ENCODE measurements around the gene COL6A2. TPM values are rescaled to one million over a fixed set of nuclear protein-coding genes. Genes with fewer than 3 reads are reported as not detected.
"Not testable (repeated sequence)": the region's sequence is repeated elsewhere in the genome, so short reads cannot be mapped to it uniquely, and the experiment has no call there.

COL6A2 gene
- total RNA-seq, 1 donor from 2014 or later: 18.5 TPM

DNA sequence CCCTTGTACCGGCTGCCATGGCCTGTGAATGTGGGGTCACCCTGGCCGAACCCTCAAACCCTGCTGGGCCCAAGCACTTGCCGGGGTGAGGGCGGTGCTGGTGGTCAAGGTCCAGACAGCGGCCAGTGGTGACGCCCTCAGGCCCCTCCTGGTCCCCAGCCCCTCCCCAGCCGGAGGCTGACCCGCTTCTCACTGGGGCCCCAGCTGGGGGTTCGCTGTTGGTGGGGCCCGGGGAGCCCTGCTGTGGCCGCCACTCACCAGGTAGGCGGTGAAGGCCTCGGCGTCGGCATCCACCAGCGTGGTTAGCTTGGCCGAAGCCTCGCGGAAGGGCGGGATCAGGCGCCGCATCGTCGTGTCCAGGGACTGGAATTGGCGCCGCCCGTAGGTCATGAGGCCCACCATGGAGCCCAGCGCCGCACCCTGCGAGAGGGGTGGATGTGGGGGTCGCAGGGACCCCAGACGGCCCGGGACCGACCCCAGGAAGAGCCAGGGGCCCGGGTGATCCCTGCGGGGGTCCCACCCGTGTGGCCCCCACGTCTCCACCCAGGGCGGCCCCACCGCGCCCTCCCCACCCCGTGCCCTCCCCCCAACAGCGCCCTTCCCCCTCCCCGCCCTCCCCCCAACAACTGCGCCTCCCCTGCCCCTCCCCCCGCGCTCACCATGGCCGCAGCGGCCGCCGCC, 47.4 kb downstream of the COL6A2 start:
- Mint-ChIP-seq H3K27me3 (ENCODE audit: low read depth) (peaks cover 38% of the 10 kb centered on the region), H3K4me3 (no peak overlapping the region), H3K4me1 (peaks cover 19% of the 10 kb centered on the region), H3K36me3 (ENCODE audit: low read depth) (no peaks in the 10 kb centered on the region), H3K9me3 (no peaks in the 10 kb centered on the region), H3K27ac (ENCODE audit: unreplicated experiment) (no peak overlapping the region)
- no peak for DNase-seq (ENCODE audit: low read depth, low spot score)
- TF ChIP-seq, protein P1, sequence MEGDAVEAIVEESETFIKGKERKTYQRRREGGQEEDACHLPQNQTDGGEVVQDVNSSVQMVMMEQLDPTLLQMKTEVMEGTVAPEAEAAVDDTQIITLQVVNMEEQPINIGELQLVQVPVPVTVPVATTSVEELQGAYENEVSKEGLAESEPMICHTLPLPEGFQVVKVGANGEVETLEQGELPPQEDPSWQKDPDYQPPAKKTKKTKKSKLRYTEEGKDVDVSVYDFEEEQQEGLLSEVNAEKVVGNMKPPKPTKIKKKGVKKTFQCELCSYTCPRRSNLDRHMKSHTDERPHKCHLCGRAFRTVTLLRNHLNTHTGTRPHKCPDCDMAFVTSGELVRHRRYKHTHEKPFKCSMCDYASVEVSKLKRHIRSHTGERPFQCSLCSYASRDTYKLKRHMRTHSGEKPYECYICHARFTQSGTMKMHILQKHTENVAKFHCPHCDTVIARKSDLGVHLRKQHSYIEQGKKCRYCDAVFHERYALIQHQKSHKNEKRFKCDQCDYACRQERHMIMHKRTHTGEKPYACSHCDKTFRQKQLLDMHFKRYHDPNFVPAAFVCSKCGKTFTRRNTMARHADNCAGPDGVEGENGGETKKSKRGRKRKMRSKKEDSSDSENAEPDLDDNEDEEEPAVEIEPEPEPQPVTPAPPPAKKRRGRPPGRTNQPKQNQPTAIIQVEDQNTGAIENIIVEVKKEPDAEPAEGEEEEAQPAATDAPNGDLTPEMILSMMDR (conservative IDR thresholded peaks at IDR 0.05): no peak

- Mint-ChIP-seq H3K36me3 (ENCODE audit: low read depth) (no peaks in the 10 kb centered on the region), H3K4me3 (no peak overlapping the region), H3K9me3 (no peaks in the 10 kb centered on the region), H3K27ac (ENCODE audit: unreplicated experiment) (no peak overlapping the region), H3K4me1 (peaks cover 19% of the 10 kb centered on the region), H3K27me3 (ENCODE audit: low read depth) (peaks cover 30% of the 10 kb centered on the region)
- DNase-seq (ENCODE audit: low read depth, low spot score): no peak
- TF ChIP-seq, protein P1 (conservative IDR thresholded peaks at IDR 0.05): no peak
Measured at GRCh38 chr21:46145840-46146691, 48.2 kb downstream of the COL6A2 start.

DNA sequence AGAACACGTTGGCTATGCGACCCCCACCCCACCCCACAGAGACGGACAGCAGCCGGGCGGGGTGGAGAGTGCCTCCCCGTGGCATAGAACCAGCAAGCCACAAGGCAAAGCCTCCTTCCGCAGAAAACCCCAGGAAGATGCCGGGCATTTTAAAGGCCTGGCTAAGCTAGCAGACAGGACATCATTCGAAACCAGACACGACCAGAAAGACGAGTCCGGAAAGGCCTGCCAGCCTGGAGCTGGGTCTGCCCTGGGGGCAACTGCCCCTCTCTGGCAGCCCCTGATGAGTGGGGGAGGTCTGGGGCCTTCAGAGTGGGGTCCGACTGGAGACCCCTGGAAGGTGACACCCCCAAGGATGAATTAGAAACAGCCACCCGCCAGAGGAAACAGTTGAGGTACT, 48.9 kb downstream of the COL6A2 start:
- DNase-seq (ENCODE audit: low read depth, low spot score): no peak
- H3K9me3 Mint-ChIP-seq: no peaks in the 10 kb centered on the region
- H3K36me3 Mint-ChIP-seq (ENCODE audit: low read depth): no peaks in the 10 kb centered on the region
- H3K27ac Mint-ChIP-seq (ENCODE audit: unreplicated experiment): no peak overlapping the region
- H3K4me3 Mint-ChIP-seq: peak overlapping the region; percentile 22
- H3K27me3 Mint-ChIP-seq (ENCODE audit: low read depth): peaks cover 22% of the 10 kb centered on the region
- TF ChIP-seq, protein P1 (conservative IDR thresholded peaks at IDR 0.05): no peak
- peaks cover 19% of the 10 kb centered on the region for H3K4me1 Mint-ChIP-seq

- Mint-ChIP-seq H3K27me3 (ENCODE audit: low read depth) (peaks cover 16% of the 10 kb centered on the region), H3K4me1 (peaks cover 19% of the 10 kb centered on the region)
- not testable (repeated sequence) for H3K4me3 Mint-ChIP-seq; H3K9me3 Mint-ChIP-seq; H3K36me3 Mint-ChIP-seq (ENCODE audit: low read depth); H3K27ac Mint-ChIP-seq (ENCODE audit: unreplicated experiment); DNase-seq (ENCODE audit: low read depth, low spot score)
- TF ChIP-seq, protein P1 (conservative IDR thresholded peaks at IDR 0.05): peak; percentile 64
Measured at GRCh38 chr21:46147429-46147828, 49.5 kb downstream of the COL6A2 start.

DNA sequence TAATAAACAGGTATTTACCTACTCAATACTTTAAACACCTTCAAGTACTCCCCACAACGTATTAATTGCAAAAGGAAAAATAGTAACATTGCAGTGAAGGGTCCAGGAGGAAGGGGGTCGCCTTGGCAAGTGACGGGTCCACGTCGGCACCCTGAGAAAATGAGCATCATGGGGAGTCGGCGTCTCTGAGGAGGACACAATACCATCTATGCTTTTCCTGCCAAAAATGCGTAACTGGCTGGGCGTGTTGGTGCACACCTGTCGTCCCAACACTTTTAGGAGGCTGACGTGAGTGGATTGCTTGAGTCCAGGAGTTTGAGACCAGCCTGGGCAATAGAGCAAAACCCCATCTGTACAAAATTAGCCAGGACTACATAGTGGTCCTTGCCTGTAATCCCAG, 50.2 kb downstream of the COL6A2 start:
- TF ChIP-seq, protein P1 (conservative IDR thresholded peaks at IDR 0.05): no peak
- Mint-ChIP-seq H3K4me3 (no peak overlapping the region), H3K27ac (ENCODE audit: unreplicated experiment) (no peak overlapping the region), H3K27me3 (ENCODE audit: low read depth) (peaks cover 10% of the 10 kb centered on the region), H3K36me3 (ENCODE audit: low read depth) (no peaks in the 10 kb centered on the region), H3K4me1 (peaks cover 19% of the 10 kb centered on the region), H3K9me3 (no peaks in the 10 kb centered on the region)
- DNase-seq (ENCODE audit: low read depth, low spot score): no peak

All from neural crest cell (in vitro differentiated cells).